BE2C (cell line): ENCODE data around the gene OR5H1.

Experiments
- DNase-seq: peaks from one replicate; pipeline ENCODE4 v3.0.0-alpha.2; 2020
- H3K27me3 ChIP-seq: fragments of 250-450 bp; sonication (Bioruptor Pico); 2 replicates; pipeline ENCODE4 v1.5.1; 2020; ENCODE audit warnings: mild to moderate bottlenecking
- H3K36me3 ChIP-seq: fragments of 250-450 bp; sonication (Bioruptor Pico); 2 replicates; pipeline ENCODE4 v1.5.1; 2020; ENCODE audit warnings: mild to moderate bottlenecking
- H3K4me1 ChIP-seq: fragments of 250-450 bp; sonication (Bioruptor Pico); 2 replicates; pipeline ENCODE4 v1.5.1; 2020
- H3K4me3 ChIP-seq: 2 replicates; pipeline ENCODE4 v1.5.1; 2011; ENCODE audit warnings: low read depth, low read length
- H3K9me3 ChIP-seq: fragments of 250-450 bp; sonication (Bioruptor Pico); 2 replicates; pipeline ENCODE4 v1.5.1; 2020
- TF ChIP-seq, protein P1 (sequence below): IDR thresholded peaks from 2 replicates; pipeline ENCODE4 v1.5.1; 2012; ENCODE audit warnings: mild to moderate bottlenecking, low read depth, low read length

OR5H1 gene

DNA sequence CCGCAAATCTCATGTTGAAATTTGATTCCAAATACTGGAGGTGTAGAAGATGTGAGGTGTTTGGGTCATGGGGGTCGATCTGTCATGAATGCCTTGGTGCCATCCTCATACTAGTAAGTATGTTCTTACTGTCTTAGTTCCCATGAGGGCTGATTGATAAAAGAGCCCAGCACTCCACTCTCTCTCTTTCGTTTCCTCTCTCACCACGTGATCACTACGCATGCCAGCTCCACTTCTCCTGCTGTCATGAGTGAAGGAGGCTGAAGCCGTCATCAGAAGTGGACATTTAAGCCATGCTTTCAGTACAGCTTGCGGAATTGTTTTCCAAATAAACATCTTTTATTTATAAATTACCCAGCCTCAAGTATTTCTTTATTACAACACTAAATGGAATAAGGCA, 42.1 kb downstream of the OR5H1 start:
- TF ChIP-seq, protein P1, sequence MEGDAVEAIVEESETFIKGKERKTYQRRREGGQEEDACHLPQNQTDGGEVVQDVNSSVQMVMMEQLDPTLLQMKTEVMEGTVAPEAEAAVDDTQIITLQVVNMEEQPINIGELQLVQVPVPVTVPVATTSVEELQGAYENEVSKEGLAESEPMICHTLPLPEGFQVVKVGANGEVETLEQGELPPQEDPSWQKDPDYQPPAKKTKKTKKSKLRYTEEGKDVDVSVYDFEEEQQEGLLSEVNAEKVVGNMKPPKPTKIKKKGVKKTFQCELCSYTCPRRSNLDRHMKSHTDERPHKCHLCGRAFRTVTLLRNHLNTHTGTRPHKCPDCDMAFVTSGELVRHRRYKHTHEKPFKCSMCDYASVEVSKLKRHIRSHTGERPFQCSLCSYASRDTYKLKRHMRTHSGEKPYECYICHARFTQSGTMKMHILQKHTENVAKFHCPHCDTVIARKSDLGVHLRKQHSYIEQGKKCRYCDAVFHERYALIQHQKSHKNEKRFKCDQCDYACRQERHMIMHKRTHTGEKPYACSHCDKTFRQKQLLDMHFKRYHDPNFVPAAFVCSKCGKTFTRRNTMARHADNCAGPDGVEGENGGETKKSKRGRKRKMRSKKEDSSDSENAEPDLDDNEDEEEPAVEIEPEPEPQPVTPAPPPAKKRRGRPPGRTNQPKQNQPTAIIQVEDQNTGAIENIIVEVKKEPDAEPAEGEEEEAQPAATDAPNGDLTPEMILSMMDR: no peak
- peak; percentile 24 for DNase-seq
- H3K9me3 ChIP-seq: no peaks in the 10 kb centered on the region
- H3K4me3 ChIP-seq: no peak overlapping the region
- no peaks in the 10 kb centered on the region for H3K4me1 ChIP-seq
- no peaks in the 10 kb centered on the region for H3K36me3 ChIP-seq
- H3K27me3 ChIP-seq: no peaks in the 10 kb centered on the region

GRCh38 chr3:98180319-98180890, 49.9 kb downstream of the OR5H1 start:
- DNase-seq: no peak
- TF ChIP-seq, protein P1: no peak
- no peaks in the 10 kb centered on the region for H3K36me3 ChIP-seq
- H3K4me3 ChIP-seq: no peak overlapping the region
- H3K9me3 ChIP-seq: no peaks in the 10 kb centered on the region
- H3K27me3 ChIP-seq: no peaks in the 10 kb centered on the region
- H3K4me1 ChIP-seq: no peaks in the 10 kb centered on the region

GRCh38 chr3:98182196-98182595, 51.7 kb downstream of the OR5H1 start:
- H3K4me3 ChIP-seq: no peak overlapping the region
- H3K36me3 ChIP-seq: no peaks in the 10 kb centered on the region
- H3K9me3 ChIP-seq: no peaks in the 10 kb centered on the region
- TF ChIP-seq, protein P1: no peak
- no peak for DNase-seq
- H3K27me3 ChIP-seq: no peaks in the 10 kb centered on the region
- no peaks in the 10 kb centered on the region for H3K4me1 ChIP-seq

DNA sequence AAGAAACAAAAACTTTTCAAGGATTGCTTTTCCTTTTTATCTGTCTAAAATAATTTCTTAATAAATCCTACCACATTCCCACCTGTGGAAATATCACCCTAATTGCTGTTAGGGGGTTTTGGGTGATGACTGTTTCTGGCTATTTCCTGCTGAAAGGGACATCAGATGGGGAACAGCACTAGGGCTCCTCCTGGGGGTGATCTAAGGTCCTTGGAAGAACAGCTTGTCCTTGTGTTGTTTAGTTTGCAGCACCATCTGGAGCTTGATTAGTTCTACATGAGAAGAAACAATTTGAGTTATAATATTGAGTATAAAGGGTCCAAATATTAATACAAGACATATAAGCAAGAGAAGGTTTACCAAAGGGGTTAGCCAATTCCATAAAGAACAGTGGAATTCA, 54.7 kb downstream of the OR5H1 start:
- Histone ChIP-seq H3K4me3 (no peak overlapping the region), H3K36me3 (no peaks in the 10 kb centered on the region), H3K9me3 (no peaks in the 10 kb centered on the region), H3K27me3 (no peaks in the 10 kb centered on the region), H3K4me1 (no peaks in the 10 kb centered on the region)
- TF ChIP-seq, protein P1: peak; percentile 44
- no peak for DNase-seq
